H1 (cell line): ENCODE measurements around the gene KRTAP10-12. TPM values are rescaled to one million over a fixed set of nuclear protein-coding genes. Genes with fewer than 3 reads are reported as not detected.

Experiments
- CHD1 ChIP-seq: IDR thresholded peaks from 2 replicates; pipeline ENCODE4 v1.6.1; 2012; ENCODE audit warnings: low read depth, low read length, improper control_type of control experiment
- FOSL1 ChIP-seq: IDR thresholded peaks from 2 replicates; pipeline ENCODE4 v1.6.1; 2011; ENCODE audit warnings: mild to moderate bottlenecking, low read depth, low read length, moderate library complexity; ENCODE audit not compliant: insufficient read depth
- GABPA ChIP-seq: IDR thresholded peaks from 2 replicates; pipeline ENCODE4 v1.6.1; 2011; ENCODE audit warnings: mild to moderate bottlenecking, low read length, moderate library complexity, borderline replicate concordance; ENCODE audit not compliant: insufficient read depth
- GTF2F1 ChIP-seq: IDR thresholded peaks from 2 replicates; pipeline ENCODE4 v1.6.1; 2012; ENCODE audit warnings: low read depth, low read length, improper control_type of control experiment, borderline replicate concordance
- JUN ChIP-seq: IDR thresholded peaks from 2 replicates; pipeline ENCODE4 v1.6.1; 2011; ENCODE audit warnings: low read depth, mild to moderate bottlenecking, improper control_type of control experiment, low read length
- NANOG ChIP-seq: IDR thresholded peaks from 2 replicates; pipeline ENCODE4 v1.6.1; 2011; ENCODE audit warnings: low read length, low read depth, mild to moderate bottlenecking, inconsistent platforms; ENCODE audit not compliant: insufficient read depth, poor library complexity, severe bottlenecking
- RFX5 ChIP-seq: IDR thresholded peaks from 2 replicates; pipeline ENCODE4 v1.6.1; 2011; ENCODE audit warnings: low read depth, low read length, improper control_type of control experiment, borderline replicate concordance
- SAP30 ChIP-seq: fragments of 300-600 bp; sonication (generic); IDR thresholded peaks from 2 replicates; pipeline ENCODE4 v1.7.1; 2012; ENCODE audit warnings: low read length, moderate library complexity, mild to moderate bottlenecking, inconsistent platforms; ENCODE audit not compliant: insufficient read depth, insufficient replicate concordance
- SIX5 ChIP-seq: IDR thresholded peaks from 2 replicates; pipeline ENCODE4 v1.6.1; 2011; ENCODE audit warnings: mild to moderate bottlenecking, low read depth, low read length
- SP4 ChIP-seq: IDR thresholded peaks from 2 replicates; pipeline ENCODE4 v1.6.1; 2012; ENCODE audit warnings: low read length, inconsistent platforms
- TAF7 ChIP-seq: optimal IDR thresholded peaks from 2 replicates; pipeline ENCODE3; 2011; ENCODE audit warnings: low read depth, mild to moderate bottlenecking, inconsistent platforms, low read length, moderate library complexity, borderline replicate concordance
- polyA plus RNA-seq, 7 experiments: library from polyadenylated mRNA; depleted of rRNA in 3 of 7; stranded (reverse) in 5 of 7; unstranded in 2 of 7; fragments of >200 nt in 5 of 7; fragments of 200-250 nt in 2 of 7; gene quantifications; 1 replicate in 5 of 7; 2 replicates in 1 of 7; 4 replicates in 1 of 7; pipeline versions ENCODE4 v1.2.1 to v1.2.3, GENCODE V29; 2011 to 2013; ENCODE audit warnings: missing spikeins in 2 of 7, mixed read lengths in 2 of 7
- total RNA-seq: library from RNA; stranded (reverse); fragmentation: NEBNext Ultra II Directional; extraction: Animal tissue kit (Norgen Biotek cat#: 25700); gene quantifications from 2 replicates; pipeline ENCODE4 v1.2.1, GENCODE V29; 2021

KRTAP10-12 gene
- total and polyA plus RNA-seq, 2 of the 8 experiments (the other 6 are each of a cell fraction or from before 2014, with no cell fraction given): not detected

- TF ChIP-seq NANOG (no peak), RFX5 (no peak), SAP30 (no peak), SIX5 (no peak), JUN (no peak), GTF2F1 (no peak), TAF7 (no peak), FOSL1 (no peak), GABPA (no peak), SP4 (no peak), CHD1 (no peak)
Measured at GRCh38 chr21:44702111-44702972, 5.4 kb downstream of the KRTAP10-12 start (continued).
